Measurements from ENCODE around the gene ZBTB24. TPM values are rescaled to one million over a fixed set of nuclear protein-coding genes. Genes with fewer than 3 reads are reported as not detected.

ZBTB24 gene
- total and polyA plus RNA-seq, 2 donors (not counting 1 experiment from before 2014, with no cell fraction given), result 4.4 to 8.6 TPM

DNA sequence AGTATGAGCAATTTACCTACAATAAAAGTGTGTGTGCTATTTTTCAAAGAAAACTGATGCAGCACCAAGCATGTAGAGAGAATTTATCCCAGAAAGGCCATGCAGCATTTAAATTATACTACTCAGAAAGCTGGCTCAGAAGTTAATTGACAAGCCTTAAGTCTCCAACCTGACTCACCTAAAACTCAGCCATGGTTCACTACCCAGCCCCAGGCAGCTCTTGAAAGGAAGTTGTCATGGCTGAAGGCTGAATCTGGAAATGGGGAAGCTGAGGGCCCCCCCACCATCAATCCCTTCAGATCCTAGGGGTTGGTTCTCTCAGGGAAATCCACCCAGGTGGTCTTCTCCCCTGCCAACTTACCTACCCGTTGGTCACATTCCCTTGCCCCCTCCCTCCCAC, 62.3 kb downstream of the ZBTB24 start:
- H3K27me3 ChIP-seq (ENCODE audit: control insufficient read depth, insufficient read depth, low read length), result no peaks in the 10 kb centered on the region
- H3K36me3 ChIP-seq (ENCODE audit: control insufficient read depth, insufficient read depth, low read length), result no peaks in the 10 kb centered on the region
- no peak overlapping the region for H3K27ac ChIP-seq (ENCODE audit: insufficient read depth, low read length)
- H3K9ac ChIP-seq (ENCODE audit: insufficient read depth, low read length), result no peak overlapping the region
- DNase-seq (ENCODE audit: low read depth in 2 of 2), result no peak
- H3K4me1 ChIP-seq (ENCODE audit: control insufficient read depth, extremely low read depth, insufficient read depth, low read length), result no peaks in the 10 kb centered on the region
- TF ChIP-seq EZH2 (IDR thresholded peaks at IDR 0.05; ENCODE audit: low read length, missing control alignments), result no peak
- TF ChIP-seq, protein P1, sequence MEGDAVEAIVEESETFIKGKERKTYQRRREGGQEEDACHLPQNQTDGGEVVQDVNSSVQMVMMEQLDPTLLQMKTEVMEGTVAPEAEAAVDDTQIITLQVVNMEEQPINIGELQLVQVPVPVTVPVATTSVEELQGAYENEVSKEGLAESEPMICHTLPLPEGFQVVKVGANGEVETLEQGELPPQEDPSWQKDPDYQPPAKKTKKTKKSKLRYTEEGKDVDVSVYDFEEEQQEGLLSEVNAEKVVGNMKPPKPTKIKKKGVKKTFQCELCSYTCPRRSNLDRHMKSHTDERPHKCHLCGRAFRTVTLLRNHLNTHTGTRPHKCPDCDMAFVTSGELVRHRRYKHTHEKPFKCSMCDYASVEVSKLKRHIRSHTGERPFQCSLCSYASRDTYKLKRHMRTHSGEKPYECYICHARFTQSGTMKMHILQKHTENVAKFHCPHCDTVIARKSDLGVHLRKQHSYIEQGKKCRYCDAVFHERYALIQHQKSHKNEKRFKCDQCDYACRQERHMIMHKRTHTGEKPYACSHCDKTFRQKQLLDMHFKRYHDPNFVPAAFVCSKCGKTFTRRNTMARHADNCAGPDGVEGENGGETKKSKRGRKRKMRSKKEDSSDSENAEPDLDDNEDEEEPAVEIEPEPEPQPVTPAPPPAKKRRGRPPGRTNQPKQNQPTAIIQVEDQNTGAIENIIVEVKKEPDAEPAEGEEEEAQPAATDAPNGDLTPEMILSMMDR (conservative IDR thresholded peaks at IDR 0.05 in 1 of 2, IDR thresholded peaks at IDR 0.05 in 1 of 2; ENCODE audit: low read depth in 1 of 2, low read length in 2 of 2), result no peak
- H3K9me3 ChIP-seq (ENCODE audit: control insufficient read depth, insufficient read depth, low read depth, low read length), result no peaks in the 10 kb centered on the region
- no peak overlapping the region for H3K4me2 ChIP-seq (ENCODE audit: extremely low read depth, insufficient read depth, low read length)
- no peaks in the 10 kb centered on the region for H3K79me2 ChIP-seq (ENCODE audit: control insufficient read depth, insufficient read depth, low read length)
- no peaks in the 10 kb centered on the region for H4K20me1 ChIP-seq (ENCODE audit: control insufficient read depth, extremely low read depth, insufficient read depth, low read length)
- H3K4me3 ChIP-seq (replicated peaks in 1 of 4; ENCODE audit: control extremely low read depth in 1 of 4, insufficient read depth in 1 of 4, low read depth in 3 of 4, low read length in 4 of 4), result no peak overlapping the region
- no peak overlapping the region for H2AFZ ChIP-seq (ENCODE audit: low read length)

DNA sequence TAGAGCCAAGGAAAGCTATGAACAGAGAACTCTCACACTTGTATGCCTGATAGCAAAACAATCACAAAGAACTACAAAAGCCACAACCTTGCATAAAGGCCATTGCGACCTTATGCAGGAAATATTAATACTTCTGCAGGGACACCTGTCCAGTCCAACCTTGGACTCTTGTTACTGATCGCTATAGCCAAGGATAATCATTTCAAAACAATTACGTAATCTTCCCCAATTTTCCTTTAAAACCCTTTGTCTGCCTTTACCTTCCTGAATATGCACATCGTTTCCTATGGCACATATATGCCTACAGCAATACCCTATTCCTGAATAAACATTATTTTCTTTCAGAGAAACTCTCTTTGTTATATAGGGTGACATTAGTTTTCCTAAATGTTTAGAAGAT, 65.4 kb downstream of the ZBTB24 start:
- Histone ChIP-seq H3K9ac (ENCODE audit: insufficient read depth, low read length) (no peak overlapping the region), H3K27ac (ENCODE audit: insufficient read depth, low read length) (no peak overlapping the region), H4K20me1 (ENCODE audit: control insufficient read depth, extremely low read depth, insufficient read depth, low read length) (no peaks in the 10 kb centered on the region), H2AFZ (ENCODE audit: low read length) (no peak overlapping the region), H3K27me3 (ENCODE audit: control insufficient read depth, insufficient read depth, low read length) (no peaks in the 10 kb centered on the region), H3K4me2 (ENCODE audit: extremely low read depth, insufficient read depth, low read length) (no peak overlapping the region), H3K36me3 (ENCODE audit: control insufficient read depth, insufficient read depth, low read length) (no peaks in the 10 kb centered on the region), H3K4me1 (ENCODE audit: control insufficient read depth, extremely low read depth, insufficient read depth, low read length) (no peaks in the 10 kb centered on the region), H3K79me2 (ENCODE audit: control insufficient read depth, insufficient read depth, low read length) (no peaks in the 10 kb centered on the region), H3K4me3 (replicated peaks in 1 of 4; ENCODE audit: control extremely low read depth in 1 of 4, insufficient read depth in 1 of 4, low read depth in 3 of 4, low read length in 4 of 4) (no peak overlapping the region), H3K9me3 (ENCODE audit: control insufficient read depth, insufficient read depth, low read depth, low read length) (no peaks in the 10 kb centered on the region)
- TF ChIP-seq, protein P1 (conservative IDR thresholded peaks at IDR 0.05 in 1 of 2, IDR thresholded peaks at IDR 0.05 in 1 of 2; ENCODE audit: low read depth in 1 of 2, low read length in 2 of 2), result no peak
- TF ChIP-seq EZH2 (IDR thresholded peaks at IDR 0.05; ENCODE audit: low read length, missing control alignments), result no peak
- no peak for DNase-seq (ENCODE audit: low read depth in 2 of 2)

Other genes starting within 250 kb of the ZBTB24 start
- 171 and 232 TPM in 2 replicates for gene CD164, start 100.8 kb downstream of the ZBTB24 start, total RNA-seq
- 254 and 280 TPM in 2 replicates for gene CD164, start 100.8 kb downstream of the ZBTB24 start, polyA plus RNA-seq
- gene PPIL6, start 42.6 kb downstream of the ZBTB24 start, total RNA-seq, result 5.0 and 8.5 TPM in 2 replicates
- gene PPIL6, start 42.6 kb downstream of the ZBTB24 start, polyA plus RNA-seq, result 0.78 and 1.1 TPM in 2 replicates
- gene SMPD2, start 42.5 kb downstream of the ZBTB24 start, total RNA-seq, result 7.9 and 8.2 TPM in 2 replicates
- gene SMPD2, start 42.5 kb downstream of the ZBTB24 start, polyA plus RNA-seq, result 5.4 and 5.5 TPM in 2 replicates
- gene MICAL1, start 27.4 kb downstream of the ZBTB24 start, total RNA-seq, result 30.8 and 53.5 TPM in 2 replicates
- 30.5 and 37.5 TPM in 2 replicates for gene MICAL1, start 27.4 kb downstream of the ZBTB24 start, polyA plus RNA-seq
- gene AK9, start 208.0 kb upstream of the ZBTB24 start, total RNA-seq, result 10.4 and 15.2 TPM in 2 replicates
- 3.8 and 4.5 TPM in 2 replicates for gene AK9, start 208.0 kb upstream of the ZBTB24 start, polyA plus RNA-seq
- gene FIG4, start 208.1 kb upstream of the ZBTB24 start, total RNA-seq, result 26.5 and 38.3 TPM in 2 replicates
- gene FIG4, start 208.1 kb upstream of the ZBTB24 start, polyA plus RNA-seq, result 17.5 and 21.1 TPM in 2 replicates